GM23338 (cell line): ENCODE measurements around the gene DTNBP1. TPM values are rescaled to one million over a fixed set of nuclear protein-coding genes. Genes with fewer than 3 reads are reported as not detected.

ENCODE experiments used
- ATAC-seq: fragments of 200-7000 bp; cut with Tn5 transposase; 3 replicates; pipeline ENCODE4 v1.9.1; 2020
- DNase-seq: peaks from one replicate; pipeline ENCODE4 v3.0.0-alpha.2; 2015; ENCODE audit warnings: low spot score
- H2AFZ ChIP-seq: fragments of 200-600 bp; sonication (generic); 2 replicates; pipeline ENCODE4 v1.8.0; 2016; ENCODE audit warnings: antibody characterized with exemption, mild to moderate bottlenecking, moderate library complexity
- H3F3A ChIP-seq: fragments of 200-600 bp; sonication (generic); replicated peaks from 2 replicates; pipeline ENCODE4 v1.8.0; 2017; ENCODE audit warnings: antibody characterized with exemption, mixed run types, low read depth
- H3K27ac ChIP-seq: fragments of 200-600 bp; sonication (generic); 2 replicates; pipeline ENCODE4 v1.6.1; 2016; ENCODE audit warnings: low read depth
- H3K27me3 ChIP-seq: fragments of 200-600 bp; sonication (generic); 2 replicates; pipeline ENCODE4 v1.8.0; 2016; ENCODE audit warnings: mild to moderate bottlenecking, mixed run types, moderate library complexity; ENCODE audit not compliant: insufficient read depth
- H3K36me3 ChIP-seq: fragments of 200-600 bp; sonication (generic); 2 replicates; pipeline ENCODE4 v1.8.0; 2016; ENCODE audit warnings: mild to moderate bottlenecking; ENCODE audit not compliant: insufficient read depth
- H3K4me1 ChIP-seq: fragments of 200-600 bp; sonication (generic); 2 replicates; pipeline ENCODE4 v1.8.0; 2016; ENCODE audit warnings: mild to moderate bottlenecking, moderate library complexity; ENCODE audit not compliant: insufficient read depth
- H3K4me2 ChIP-seq: fragments of 200-600 bp; sonication (generic); 2 replicates; pipeline ENCODE4 v1.7.1; 2017; ENCODE audit warnings: mixed run types
- H3K4me3 ChIP-seq: fragments of 200-600 bp; sonication (generic); 2 replicates; pipeline ENCODE4 v1.6.1; 2016; ENCODE audit warnings: mixed run types
- H3K79me2 ChIP-seq: fragments of 200-600 bp; sonication (generic); replicated peaks from 2 replicates; pipeline ENCODE4 v1.8.0; 2017; ENCODE audit warnings: mild to moderate bottlenecking; ENCODE audit not compliant: insufficient read depth
- H3K9me2 ChIP-seq: fragments of 200-600 bp; sonication (generic); 2 replicates; pipeline ENCODE4 v1.8.0; 2017; ENCODE audit not compliant: insufficient read depth
- H4K20me1 ChIP-seq: fragments of 200-600 bp; sonication (generic); replicated peaks from 2 replicates; pipeline ENCODE4 v1.8.0; 2017; ENCODE audit warnings: mild to moderate bottlenecking; ENCODE audit not compliant: insufficient read depth
- H3K27ac Mint-ChIP-seq: 2 replicates; pipeline ENCODE4 v1.8.0; 2020; ENCODE audit warnings: inconsistent platforms, mild to moderate bottlenecking, moderate library complexity, mixed read lengths
- H3K27me3 Mint-ChIP-seq: 3 replicates; pipeline ENCODE4 v1.8.0; 2022; ENCODE audit warnings: low read depth, mild to moderate bottlenecking, moderate library complexity, mixed read lengths, inconsistent platforms; ENCODE audit not compliant: insufficient read depth, poor library complexity
- H3K36me3 Mint-ChIP-seq: 3 replicates; pipeline ENCODE4 v1.8.0; 2021; ENCODE audit warnings: low read depth, mild to moderate bottlenecking, inconsistent platforms, moderate library complexity, mixed read lengths
- H3K4me1 Mint-ChIP-seq: 3 replicates; pipeline ENCODE4 v1.8.0; 2020; ENCODE audit warnings: mild to moderate bottlenecking, inconsistent platforms, mixed read lengths
- H3K4me3 Mint-ChIP-seq: 3 replicates; pipeline ENCODE4 v1.8.0; 2021; ENCODE audit warnings: moderate library complexity, mild to moderate bottlenecking, inconsistent platforms, mixed read lengths
- H3K9me3 Mint-ChIP-seq: 3 replicates; pipeline ENCODE4 v1.8.0; 2020; ENCODE audit warnings: moderate library complexity, mild to moderate bottlenecking, inconsistent platforms, mixed read lengths
- CREB1 ChIP-seq: fragments of 250-450 bp; sonication (Bioruptor Pico); IDR thresholded peaks from 2 replicates; pipeline ENCODE4 v1.5.0; 2020; ENCODE audit warnings: low read depth, mild to moderate bottlenecking, moderate library complexity
- STAT1 ChIP-seq: IDR thresholded peaks from one replicate; pipeline ENCODE4 v1.6.1; 2016; ENCODE audit warnings: antibody characterized with exemption; ENCODE audit not compliant: unreplicated experiment
- ZNF114 ChIP-seq: fragments of 250-450 bp; sonication (Bioruptor Pico); IDR thresholded peaks from 2 replicates; pipeline ENCODE4 v1.5.0; 2020; ENCODE audit warnings: mild to moderate bottlenecking, moderate library complexity
- polyA plus RNA-seq: library from polyadenylated mRNA; unstranded; fragments of >200 nt; fragmentation: Nextera tagmentation; extraction: Ambion mirVana; gene quantifications from 2 replicates; pipeline ENCODE4 v1.2.1, GENCODE V29; 2016
- total RNA-seq: library from RNA; depleted of rRNA; stranded (reverse); fragments of >200 nt; shearing (Covaris generic); gene quantifications from 2 replicates; pipeline ENCODE4 v1.2.3, GENCODE V29; 2014
- TF ChIP-seq, protein P1 (sequence below): IDR thresholded peaks from one replicate; pipeline ENCODE4 v1.6.1; 2018; ENCODE audit warnings: antibody characterized with exemption; ENCODE audit not compliant: unreplicated experiment
- TF ChIP-seq, protein P2 (sequence below), 2 experiments: fragments of 200-600 bp in 1 of 2; sonication (generic) in 1 of 2; conservative IDR thresholded peaks; 2 replicates each; pipeline versions ENCODE4 v1.5.1 to v1.6.1; 2016 to 2017; ENCODE audit warnings: antibody characterized with exemption in 2 of 2, low read depth in 2 of 2, mild to moderate bottlenecking in 2 of 2, moderate library complexity in 1 of 2

The DTNBP1 gene
- total and polyA plus RNA-seq, 2 experiments from 2014 or later, result 12.1 to 20.1 TPM

DNA sequence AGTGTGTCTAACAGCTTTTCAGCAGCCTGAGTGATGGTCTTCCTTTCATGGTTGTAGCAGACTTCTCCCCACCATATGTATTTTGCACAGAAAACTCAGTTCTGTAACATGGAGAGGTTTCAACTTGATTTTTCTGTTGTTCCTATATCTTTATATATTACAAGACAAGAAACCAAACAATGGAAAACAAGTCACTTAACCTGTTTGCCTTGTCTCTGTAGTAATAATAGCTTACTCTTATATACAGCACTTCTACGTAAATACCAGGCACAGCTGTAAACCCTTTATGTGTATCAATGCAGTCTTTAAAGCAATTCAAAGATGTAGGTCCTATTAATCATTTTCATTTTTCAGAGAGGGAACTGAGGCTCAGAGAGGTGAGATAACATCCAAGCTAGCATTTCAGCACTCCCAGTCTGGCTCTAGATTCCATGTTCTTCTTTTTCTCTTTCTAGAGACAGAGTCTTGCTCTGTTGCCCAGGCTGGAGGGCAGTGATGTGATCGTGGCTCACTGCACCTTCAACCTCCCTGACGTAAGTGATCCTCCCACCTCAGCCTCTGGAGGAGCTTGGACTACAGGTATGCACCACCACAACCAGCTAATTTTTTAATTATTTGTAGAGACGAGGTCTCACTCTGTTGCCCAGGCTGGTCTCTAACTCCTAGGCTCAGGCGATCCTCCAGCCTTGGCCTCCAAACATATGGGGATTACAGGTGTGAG, 90.4 kb downstream of the DTNBP1 start (continued):
- TF ChIP-seq, protein P1, sequence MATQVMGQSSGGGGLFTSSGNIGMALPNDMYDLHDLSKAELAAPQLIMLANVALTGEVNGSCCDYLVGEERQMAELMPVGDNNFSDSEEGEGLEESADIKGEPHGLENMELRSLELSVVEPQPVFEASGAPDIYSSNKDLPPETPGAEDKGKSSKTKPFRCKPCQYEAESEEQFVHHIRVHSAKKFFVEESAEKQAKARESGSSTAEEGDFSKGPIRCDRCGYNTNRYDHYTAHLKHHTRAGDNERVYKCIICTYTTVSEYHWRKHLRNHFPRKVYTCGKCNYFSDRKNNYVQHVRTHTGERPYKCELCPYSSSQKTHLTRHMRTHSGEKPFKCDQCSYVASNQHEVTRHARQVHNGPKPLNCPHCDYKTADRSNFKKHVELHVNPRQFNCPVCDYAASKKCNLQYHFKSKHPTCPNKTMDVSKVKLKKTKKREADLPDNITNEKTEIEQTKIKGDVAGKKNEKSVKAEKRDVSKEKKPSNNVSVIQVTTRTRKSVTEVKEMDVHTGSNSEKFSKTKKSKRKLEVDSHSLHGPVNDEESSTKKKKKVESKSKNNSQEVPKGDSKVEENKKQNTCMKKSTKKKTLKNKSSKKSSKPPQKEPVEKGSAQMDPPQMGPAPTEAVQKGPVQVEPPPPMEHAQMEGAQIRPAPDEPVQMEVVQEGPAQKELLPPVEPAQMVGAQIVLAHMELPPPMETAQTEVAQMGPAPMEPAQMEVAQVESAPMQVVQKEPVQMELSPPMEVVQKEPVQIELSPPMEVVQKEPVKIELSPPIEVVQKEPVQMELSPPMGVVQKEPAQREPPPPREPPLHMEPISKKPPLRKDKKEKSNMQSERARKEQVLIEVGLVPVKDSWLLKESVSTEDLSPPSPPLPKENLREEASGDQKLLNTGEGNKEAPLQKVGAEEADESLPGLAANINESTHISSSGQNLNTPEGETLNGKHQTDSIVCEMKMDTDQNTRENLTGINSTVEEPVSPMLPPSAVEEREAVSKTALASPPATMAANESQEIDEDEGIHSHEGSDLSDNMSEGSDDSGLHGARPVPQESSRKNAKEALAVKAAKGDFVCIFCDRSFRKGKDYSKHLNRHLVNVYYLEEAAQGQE, result no peak
- no peak for TF ChIP-seq CREB1 (CRISPR knock-in tag)

DNA sequence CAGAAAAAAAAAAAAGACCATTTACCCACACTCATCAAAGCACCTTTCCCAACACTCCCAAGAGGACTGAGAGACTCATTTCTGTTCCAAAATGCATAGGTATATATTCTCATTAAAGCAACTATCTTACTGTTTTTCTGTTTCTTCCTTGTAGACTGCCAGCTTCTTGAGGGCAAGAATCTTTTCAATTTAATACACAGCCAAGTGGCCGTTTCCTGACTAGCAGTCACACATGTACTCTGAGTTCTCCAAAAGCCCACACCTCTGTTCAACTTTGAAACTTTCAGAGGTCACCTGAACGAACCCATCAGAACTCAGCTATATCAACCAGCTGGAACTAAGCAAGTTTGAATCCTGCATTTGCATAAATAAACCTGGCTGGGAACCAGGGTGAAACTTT, 92.7 kb downstream of the DTNBP1 start:
- Histone ChIP-seq H3K4me1 (peaks cover 36% of the 10 kb centered on the region), H3F3A (no peaks in the 10 kb centered on the region), H3K4me3 (no peak overlapping the region), H3K9me2 (no peaks in the 10 kb centered on the region), H4K20me1 (no peaks in the 10 kb centered on the region), H3K27me3 (no peaks in the 10 kb centered on the region), H2AFZ (no peak overlapping the region), H3K27ac (peak overlapping the region; percentile 56), H3K4me2 (0 out of 2 replicates have a peak overlapping the region, but pooled peaks have one; percentile 2), H3K36me3 (no peaks in the 10 kb centered on the region), H3K79me2 (no peaks in the 10 kb centered on the region)
- DNase-seq (no peak), ATAC-seq (no peak)
- no peak overlapping the region for H3K4me3 Mint-ChIP-seq
- H3K36me3 Mint-ChIP-seq, result no peaks in the 10 kb centered on the region
- no peak overlapping the region for H3K27ac Mint-ChIP-seq
- H3K4me1 Mint-ChIP-seq, result peaks cover 31% of the 10 kb centered on the region
- TF ChIP-seq STAT1 (no peak), ZNF114 (CRISPR knock-in tag) (no peak)
- TF ChIP-seq, protein P2, sequence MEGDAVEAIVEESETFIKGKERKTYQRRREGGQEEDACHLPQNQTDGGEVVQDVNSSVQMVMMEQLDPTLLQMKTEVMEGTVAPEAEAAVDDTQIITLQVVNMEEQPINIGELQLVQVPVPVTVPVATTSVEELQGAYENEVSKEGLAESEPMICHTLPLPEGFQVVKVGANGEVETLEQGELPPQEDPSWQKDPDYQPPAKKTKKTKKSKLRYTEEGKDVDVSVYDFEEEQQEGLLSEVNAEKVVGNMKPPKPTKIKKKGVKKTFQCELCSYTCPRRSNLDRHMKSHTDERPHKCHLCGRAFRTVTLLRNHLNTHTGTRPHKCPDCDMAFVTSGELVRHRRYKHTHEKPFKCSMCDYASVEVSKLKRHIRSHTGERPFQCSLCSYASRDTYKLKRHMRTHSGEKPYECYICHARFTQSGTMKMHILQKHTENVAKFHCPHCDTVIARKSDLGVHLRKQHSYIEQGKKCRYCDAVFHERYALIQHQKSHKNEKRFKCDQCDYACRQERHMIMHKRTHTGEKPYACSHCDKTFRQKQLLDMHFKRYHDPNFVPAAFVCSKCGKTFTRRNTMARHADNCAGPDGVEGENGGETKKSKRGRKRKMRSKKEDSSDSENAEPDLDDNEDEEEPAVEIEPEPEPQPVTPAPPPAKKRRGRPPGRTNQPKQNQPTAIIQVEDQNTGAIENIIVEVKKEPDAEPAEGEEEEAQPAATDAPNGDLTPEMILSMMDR (conservative IDR thresholded peaks at IDR 0.05; ENCODE audit: low read depth in 2 of 2), result no peak
- TF ChIP-seq, protein P1, result no peak
- H3K9me3 Mint-ChIP-seq, result peaks cover 2% of the 10 kb centered on the region; the same call in 1 of the 3 replicates
- peaks cover 4% of the 10 kb centered on the region for H3K27me3 Mint-ChIP-seq
